Frontal cortex (tissue), 4 donors: Measurements from ENCODE around the gene ADCY2. TPM values are rescaled to one million over a fixed set of nuclear protein-coding genes. Genes with fewer than 3 reads are reported as not detected.

ENCODE experiments used
- DNase-seq, 2 donors: peaks; one replicate each; pipeline ENCODE4 v3.0.0; 2012; ENCODE audit warnings: low spot score in 2 of 2
- FAIRE-seq: peaks from 2 replicates; lab custom pipeline; 2012; peaks lifted over from hg19 to GRCh38; lab: Jason Lieb, UNC
- total RNA-seq: library from RNA; depleted of rRNA; stranded (reverse); fragments of >200 nt; gene quantifications from one replicate; pipeline ENCODE4 v1.2.3, GENCODE V29; 2014
- donor health status: control.
- donor health status: control.
- donor health status: control.

ADCY2 gene
- total RNA-seq, 1 donor from 2014 or later, result 20.4 TPM

- FAIRE-seq (no peak), DNase-seq (no peak)
These were observed 408.0 kb downstream of the ADCY2 start for GRCh38 chr5:7803937-7804336.

GRCh38 chr5:7805379-7805778 lies 409.4 kb downstream of the ADCY2 start:
- FAIRE-seq (no peak), DNase-seq (no peak)

GRCh38 chr5:7808998-7809397 lies 413.1 kb downstream of the ADCY2 start:
- FAIRE-seq (no peak), DNase-seq (no peak)

- DNase-seq (no peak), FAIRE-seq (no peak)
These were observed 415.8 kb downstream of the ADCY2 start for GRCh38 chr5:7811715-7812114.

GRCh38 chr5:7813007-7813406 lies 417.1 kb downstream of the ADCY2 start:
- DNase-seq (no peak), FAIRE-seq (no peak)

- DNase-seq (no peak), FAIRE-seq (no peak)
These were observed 417.6 kb downstream of the ADCY2 start for GRCh38 chr5:7813576-7813975.

GRCh38 chr5:7814816-7815215 lies 418.9 kb downstream of the ADCY2 start:
- FAIRE-seq, result no peak

GRCh38 chr5:7815892-7816534 lies 420.1 kb downstream of the ADCY2 start:
- DNase-seq (peak; percentile 44 to 68), FAIRE-seq (no peak)

More at GRCh38 chr5:7814816-7815215, 418.9 kb downstream of the ADCY2 start:
- no peak for DNase-seq

- DNase-seq, result no peak
These were observed 420.6 kb downstream of the ADCY2 start for GRCh38 chr5:7816535-7816901.

GRCh38 chr5:7822449-7822848 lies 426.5 kb downstream of the ADCY2 start:
- no peak for DNase-seq
- no peak for FAIRE-seq

More at GRCh38 chr5:7816535-7816901, 420.6 kb downstream of the ADCY2 start:
- no peak for FAIRE-seq

GRCh38 chr5:7823594-7823993 lies 427.7 kb downstream of the ADCY2 start:
- no peak for FAIRE-seq
- DNase-seq, result no peak

- DNase-seq (no peak), FAIRE-seq (no peak)
These were observed 429.1 kb downstream of the ADCY2 start for GRCh38 chr5:7824995-7825394.

- FAIRE-seq (no peak), DNase-seq (no peak)
These were observed 429.7 kb downstream of the ADCY2 start for GRCh38 chr5:7825630-7826029.

- DNase-seq (peak in 1 of 2 donors; percentile 36), FAIRE-seq (no peak)
These were observed 431.7 kb downstream of the ADCY2 start for GRCh38 chr5:7827610-7828009.

GRCh38 chr5:7828269-7828668 lies 432.3 kb downstream of the ADCY2 start:
- DNase-seq (no peak), FAIRE-seq (no peak)

- DNase-seq, result no peak
- FAIRE-seq, result no peak
These were observed 439.0 kb downstream of the ADCY2 start for GRCh38 chr5:7834982-7835381.

GRCh38 chr5:7837403-7837802 lies 441.5 kb downstream of the ADCY2 start:
- DNase-seq (no peak), FAIRE-seq (no peak)

GRCh38 chr5:7842531-7842930 lies 446.6 kb downstream of the ADCY2 start:
- FAIRE-seq, result no peak
- DNase-seq, result no peak

GRCh38 chr5:7844901-7845300 lies 449.0 kb downstream of the ADCY2 start:
- DNase-seq, result no peak
- FAIRE-seq, result no peak

GRCh38 chr5:7845557-7845956 lies 449.6 kb downstream of the ADCY2 start:
- no peak for DNase-seq
- no peak for FAIRE-seq

GRCh38 chr5:7846327-7846726 lies 450.4 kb downstream of the ADCY2 start:
- DNase-seq, result no peak
- FAIRE-seq, result no peak

- no peak for FAIRE-seq
- DNase-seq, result no peak
These were observed 452.4 kb downstream of the ADCY2 start for GRCh38 chr5:7848296-7848695.
